ENCODE measurements around the gene MYO1B.

Gene MYO1B

DNA sequence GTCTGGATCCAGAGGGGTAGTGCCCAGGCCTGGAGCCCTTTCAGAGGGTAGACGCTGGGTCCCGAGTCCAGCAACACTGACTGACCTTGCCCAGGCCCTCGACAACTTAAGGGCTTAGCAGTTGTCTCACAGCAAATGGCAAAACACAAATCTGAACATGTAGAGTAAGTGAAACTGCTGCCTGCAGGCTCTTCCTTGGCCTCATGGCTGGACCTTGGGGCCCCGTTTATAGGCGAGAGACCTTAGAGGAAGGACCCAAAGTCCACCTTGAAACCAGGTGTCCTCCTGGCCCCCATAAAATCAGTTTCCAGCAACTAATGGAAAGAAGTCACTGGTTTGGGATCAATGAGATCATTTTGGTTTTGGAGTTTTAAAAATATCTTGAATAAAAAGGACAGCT is 154.4 kb downstream of the MYO1B start:
- FAIRE-seq = no peak
- TF ChIP-seq POLR2AphosphoS5 (IDR thresholded peaks at IDR 0.05; ENCODE audit: low read depth, low read length) (no peak), POLR2A (IDR thresholded peaks at IDR 0.05; ENCODE audit: low read depth, low read length) (no peak), TAF1 (IDR thresholded peaks at IDR 0.05; ENCODE audit: borderline replicate concordance, low read depth, low read length) (no peak)
- no peak for DNase-seq (ENCODE audit: insufficient read length)

DNA sequence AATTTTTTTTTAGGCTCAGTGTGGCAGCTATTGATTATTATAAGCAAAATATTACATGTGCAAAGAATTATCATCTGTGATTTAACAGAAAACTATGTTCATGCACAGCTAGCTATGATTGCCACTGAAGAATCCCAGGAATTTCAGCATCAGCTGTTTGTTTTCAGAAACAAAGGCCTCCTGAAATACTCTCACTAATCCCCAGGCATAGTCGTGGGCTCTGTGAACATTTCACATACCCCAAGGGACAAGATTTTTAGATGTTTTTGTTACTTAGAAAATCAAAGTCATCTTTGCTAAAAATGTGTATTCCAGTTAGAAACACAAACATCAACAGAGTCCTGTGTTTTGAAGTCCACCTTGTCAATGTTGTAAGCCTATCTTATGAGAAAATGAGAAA is 156.1 kb downstream of the MYO1B start:
- no peak for FAIRE-seq
- no peak for DNase-seq (ENCODE audit: insufficient read length)
- TF ChIP-seq POLR2A (IDR thresholded peaks at IDR 0.05; ENCODE audit: low read depth, low read length) (no peak), TAF1 (IDR thresholded peaks at IDR 0.05; ENCODE audit: borderline replicate concordance, low read depth, low read length) (no peak), POLR2AphosphoS5 (IDR thresholded peaks at IDR 0.05; ENCODE audit: low read depth, low read length) (no peak)

DNA sequence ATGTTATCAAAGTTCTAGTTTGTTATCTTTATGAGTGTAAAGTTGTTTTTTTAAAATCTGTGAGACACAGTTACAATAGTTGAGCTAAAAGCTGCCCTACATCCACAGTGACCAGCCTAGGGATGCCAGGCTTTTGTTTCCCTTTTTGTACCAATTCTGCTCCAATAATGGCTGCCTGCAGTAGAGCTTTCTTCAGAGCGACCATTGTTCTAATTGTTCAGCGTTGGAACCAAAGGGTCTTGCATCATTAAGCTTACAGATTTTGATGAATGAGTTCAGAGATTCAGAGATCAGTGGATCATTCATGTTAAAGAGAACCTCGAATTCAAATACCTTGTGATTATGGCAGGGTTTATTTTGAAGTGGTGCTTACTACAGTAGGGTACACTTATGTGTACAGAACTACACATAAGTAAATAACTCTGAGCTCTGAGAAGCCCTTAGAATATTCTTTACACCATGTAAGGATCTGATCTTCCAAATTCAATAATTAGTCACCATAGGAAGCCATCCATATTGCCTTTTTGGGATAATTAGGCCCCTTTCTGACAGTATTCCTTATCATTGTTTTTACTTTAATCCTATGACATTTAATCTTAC is 157.9 kb downstream of the MYO1B start:
- TF ChIP-seq TAF1 (IDR thresholded peaks at IDR 0.05; ENCODE audit: borderline replicate concordance, low read depth, low read length) = no peak
- no peak for TF ChIP-seq POLR2A (IDR thresholded peaks at IDR 0.05; ENCODE audit: low read depth, low read length)
- TF ChIP-seq POLR2AphosphoS5 (IDR thresholded peaks at IDR 0.05; ENCODE audit: low read depth, low read length) = no peak
- FAIRE-seq = no peak
- no peak for DNase-seq (ENCODE audit: insufficient read length)

DNA sequence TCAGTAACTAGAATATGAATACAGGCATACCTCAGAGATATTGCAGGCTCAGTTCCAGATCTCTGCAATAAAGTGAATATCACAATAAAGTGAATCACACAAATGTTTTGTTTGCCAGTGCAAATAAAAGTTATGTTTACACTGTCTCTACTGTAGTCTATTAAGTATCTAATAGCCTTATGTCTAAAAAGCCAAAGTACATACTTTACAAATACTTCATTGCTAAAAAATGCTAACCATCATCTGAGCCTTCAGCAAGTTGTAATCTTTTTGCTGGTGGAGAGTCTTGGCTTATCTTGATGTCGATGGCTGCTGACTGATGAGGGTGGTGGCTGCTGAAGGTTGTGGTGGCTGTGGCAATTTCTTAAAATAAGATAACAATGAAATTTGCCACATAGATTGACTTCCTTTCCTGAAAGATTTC is 159.4 kb downstream of the MYO1B start:
- TF ChIP-seq POLR2A (IDR thresholded peaks at IDR 0.05; ENCODE audit: low read depth, low read length) = no peak
- TF ChIP-seq POLR2AphosphoS5 (IDR thresholded peaks at IDR 0.05; ENCODE audit: low read depth, low read length) = no peak
- TF ChIP-seq TAF1 (IDR thresholded peaks at IDR 0.05; ENCODE audit: borderline replicate concordance, low read depth, low read length) = no peak
- no peak for FAIRE-seq
- DNase-seq (ENCODE audit: insufficient read length) = no peak

DNA sequence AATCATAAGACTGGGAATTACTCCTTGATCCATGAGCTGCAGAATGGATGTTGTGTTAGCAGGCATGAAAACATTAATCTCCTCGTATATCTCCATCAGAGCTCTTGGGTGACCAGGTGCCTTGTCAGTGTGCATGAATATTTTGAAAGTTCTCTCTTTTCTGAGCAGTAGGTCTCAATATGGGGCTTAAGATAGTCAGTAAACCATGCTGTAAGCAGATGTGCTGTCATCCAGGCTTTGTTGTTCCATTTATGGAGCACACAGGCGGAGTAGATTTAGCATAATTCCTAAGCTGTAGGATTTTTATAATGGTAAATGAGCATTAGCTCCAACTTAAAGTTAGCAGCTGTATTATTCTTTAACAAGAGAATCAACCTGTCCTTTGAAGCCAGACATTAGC is 160.3 kb downstream of the MYO1B start:
- no peak for TF ChIP-seq POLR2A (IDR thresholded peaks at IDR 0.05; ENCODE audit: low read depth, low read length)
- FAIRE-seq (no peak), DNase-seq (ENCODE audit: insufficient read length) (no peak)

DNA sequence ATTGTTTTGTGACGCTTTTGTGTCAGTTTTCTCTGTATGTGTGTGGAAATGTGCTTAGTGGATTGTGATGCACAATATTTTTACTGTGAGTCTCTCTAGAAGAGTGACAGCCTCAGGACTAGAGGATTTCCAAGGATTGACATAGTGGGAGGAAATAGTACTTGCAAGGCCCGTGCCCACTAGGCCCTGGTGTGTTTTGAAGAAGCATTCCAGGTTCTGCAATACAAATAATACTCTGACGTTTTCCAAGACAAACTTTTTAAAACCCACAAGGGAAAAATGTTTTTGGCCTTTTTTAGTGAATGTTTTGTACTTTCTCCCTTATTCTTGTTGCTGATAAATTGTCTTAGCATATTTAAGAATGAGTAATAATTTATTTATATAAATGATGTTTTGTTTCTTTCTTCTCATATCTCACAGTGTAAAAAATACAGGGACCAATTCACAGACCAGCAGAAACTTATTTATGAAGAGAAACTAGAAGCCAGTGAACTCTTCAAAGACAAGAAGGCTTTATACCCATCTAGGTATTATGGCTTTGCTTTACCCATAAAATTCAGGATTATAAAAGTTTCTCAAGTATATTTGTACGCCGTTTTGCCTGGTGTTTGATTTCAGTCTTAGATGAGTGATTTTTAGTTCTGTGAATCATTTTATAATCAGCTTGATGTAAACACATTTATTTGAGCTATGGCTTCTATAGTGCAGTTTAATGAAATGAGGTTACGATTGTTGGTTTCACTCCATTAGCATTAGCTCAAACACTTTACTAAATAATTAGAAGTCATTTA is 165.6 kb downstream of the MYO1B start:
- TF ChIP-seq TAF1 (IDR thresholded peaks at IDR 0.05; ENCODE audit: borderline replicate concordance, low read depth, low read length) (no peak), POLR2AphosphoS5 (IDR thresholded peaks at IDR 0.05; ENCODE audit: low read depth, low read length) (no peak), POLR2A (IDR thresholded peaks at IDR 0.05; ENCODE audit: low read depth, low read length) (no peak)
- DNase-seq (ENCODE audit: insufficient read length) = no peak
- no peak for FAIRE-seq

DNA sequence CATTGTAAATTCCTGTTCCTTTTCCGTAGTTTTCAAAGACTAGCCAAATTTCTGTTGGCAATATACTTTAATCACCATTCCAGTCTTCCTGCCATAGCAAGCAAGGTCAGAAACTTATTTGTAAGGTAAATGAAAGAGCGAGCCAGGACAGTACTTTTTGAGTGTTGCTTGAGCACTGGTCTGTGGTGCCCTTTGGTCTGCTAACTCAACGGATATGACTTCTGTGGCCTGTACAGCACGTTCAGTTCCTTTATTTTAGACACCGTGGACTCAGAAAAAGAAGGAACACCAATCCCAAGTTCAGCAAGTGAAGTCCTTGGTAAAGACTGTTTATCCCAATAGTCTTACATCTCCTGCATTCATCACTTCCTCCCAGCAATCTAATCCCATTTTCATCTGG is 166.3 kb downstream of the MYO1B start:
- FAIRE-seq = no peak
- DNase-seq (ENCODE audit: insufficient read length) = no peak
- no peak for TF ChIP-seq POLR2A (IDR thresholded peaks at IDR 0.05; ENCODE audit: low read depth, low read length)
- TF ChIP-seq POLR2AphosphoS5 (IDR thresholded peaks at IDR 0.05; ENCODE audit: low read depth, low read length) = no peak
- TF ChIP-seq TAF1 (IDR thresholded peaks at IDR 0.05; ENCODE audit: borderline replicate concordance, low read depth, low read length) = no peak

DNA sequence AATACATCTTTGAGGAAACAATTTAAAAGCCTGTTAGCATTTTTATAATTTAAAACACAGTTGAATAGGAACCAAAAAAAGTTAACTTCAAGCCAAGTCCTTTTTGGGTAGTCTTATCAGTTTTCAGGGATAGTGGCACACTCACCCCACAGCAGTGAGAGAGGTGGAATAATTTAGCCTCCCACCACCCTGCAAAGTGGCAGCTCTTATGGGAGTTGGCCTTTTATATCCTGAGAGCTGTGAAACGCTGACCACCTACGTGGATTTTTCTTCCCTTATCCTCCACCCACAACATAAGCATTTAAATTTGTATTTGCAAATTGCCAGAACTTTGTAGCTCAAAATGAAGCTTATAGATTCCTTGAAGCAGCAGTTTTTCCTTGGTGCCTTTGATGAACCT is 167.1 kb downstream of the MYO1B start:
- no peak for DNase-seq (ENCODE audit: insufficient read length)
- no peak for FAIRE-seq
- no peak for TF ChIP-seq POLR2A (IDR thresholded peaks at IDR 0.05; ENCODE audit: low read depth, low read length)
- TF ChIP-seq POLR2AphosphoS5 (IDR thresholded peaks at IDR 0.05; ENCODE audit: low read depth, low read length) = no peak
- no peak for TF ChIP-seq TAF1 (IDR thresholded peaks at IDR 0.05; ENCODE audit: borderline replicate concordance, low read depth, low read length)

DNA sequence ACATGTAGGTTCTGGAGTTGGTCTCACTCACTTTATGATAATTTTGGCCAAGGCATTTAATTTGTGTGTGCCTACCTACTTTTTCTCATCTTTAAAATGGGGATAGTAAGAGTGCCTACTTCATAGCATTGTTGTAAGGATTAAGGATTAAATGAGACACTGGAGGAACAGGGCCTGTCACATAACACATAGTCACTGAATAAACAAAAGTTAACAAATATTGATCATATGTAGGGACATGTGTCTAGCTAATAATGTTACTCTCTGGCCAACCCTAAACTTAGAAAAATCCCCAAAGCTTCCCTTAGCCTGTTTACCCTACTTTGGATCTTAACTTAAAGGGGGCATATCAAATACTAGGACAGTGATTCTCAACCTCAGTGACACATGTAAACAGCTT is 169.9 kb downstream of the MYO1B start:
- no peak for FAIRE-seq
- no peak for DNase-seq (ENCODE audit: insufficient read length)
- no peak for TF ChIP-seq POLR2A (IDR thresholded peaks at IDR 0.05; ENCODE audit: low read depth, low read length)
- no peak for TF ChIP-seq POLR2AphosphoS5 (IDR thresholded peaks at IDR 0.05; ENCODE audit: low read depth, low read length)
- no peak for TF ChIP-seq TAF1 (IDR thresholded peaks at IDR 0.05; ENCODE audit: borderline replicate concordance, low read depth, low read length)

DNA sequence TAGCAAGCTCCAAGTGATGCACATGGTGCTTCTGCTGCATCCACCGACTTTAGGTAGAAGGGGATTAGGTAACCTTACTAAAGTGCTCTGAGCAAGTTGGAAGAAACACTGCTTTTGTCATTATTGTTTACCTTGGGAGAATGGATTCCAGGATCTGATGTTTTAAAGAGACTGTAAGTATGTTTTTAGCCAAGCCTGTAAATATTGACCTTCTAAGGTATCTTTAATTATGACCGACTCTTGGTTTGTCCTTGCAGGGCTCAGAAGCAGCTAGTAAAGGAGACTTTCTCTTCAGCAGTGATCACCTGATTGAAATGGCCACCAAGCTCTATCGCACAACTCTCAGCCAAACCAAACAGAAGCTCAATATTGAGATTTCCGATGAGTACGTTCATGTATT is 170.7 kb downstream of the MYO1B start:
- TF ChIP-seq POLR2AphosphoS5 (IDR thresholded peaks at IDR 0.05; ENCODE audit: low read depth, low read length) = no peak
- no peak for TF ChIP-seq TAF1 (IDR thresholded peaks at IDR 0.05; ENCODE audit: borderline replicate concordance, low read depth, low read length)
- no peak for TF ChIP-seq POLR2A (IDR thresholded peaks at IDR 0.05; ENCODE audit: low read depth, low read length)
- DNase-seq (ENCODE audit: insufficient read length) = no peak
- FAIRE-seq = no peak

DNA sequence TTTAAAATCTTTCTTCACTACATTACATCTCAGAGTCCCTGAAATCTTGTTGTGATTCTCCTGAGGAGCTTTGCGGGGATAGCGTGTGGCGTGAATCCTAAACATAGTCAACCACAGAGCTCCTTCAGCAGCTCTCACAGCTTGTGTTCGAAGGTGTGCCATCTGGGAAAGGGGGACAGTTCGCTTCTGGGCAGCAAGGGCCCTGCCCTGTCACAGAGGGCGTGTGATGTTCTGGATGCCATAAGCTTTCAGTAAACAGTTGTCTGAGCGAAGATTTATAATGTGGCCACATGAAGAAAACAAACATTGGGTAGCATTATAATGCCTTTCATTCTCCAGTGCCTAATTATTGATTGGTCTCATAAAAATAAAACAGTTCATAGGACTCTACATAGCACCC is 172.5 kb downstream of the MYO1B start:
- FAIRE-seq (no peak), DNase-seq (ENCODE audit: insufficient read length) (no peak)
- TF ChIP-seq TAF1 (IDR thresholded peaks at IDR 0.05; ENCODE audit: borderline replicate concordance, low read depth, low read length) = no peak
- no peak for TF ChIP-seq POLR2A (IDR thresholded peaks at IDR 0.05; ENCODE audit: low read depth, low read length)
- no peak for TF ChIP-seq POLR2AphosphoS5 (IDR thresholded peaks at IDR 0.05; ENCODE audit: low read depth, low read length)

DNA sequence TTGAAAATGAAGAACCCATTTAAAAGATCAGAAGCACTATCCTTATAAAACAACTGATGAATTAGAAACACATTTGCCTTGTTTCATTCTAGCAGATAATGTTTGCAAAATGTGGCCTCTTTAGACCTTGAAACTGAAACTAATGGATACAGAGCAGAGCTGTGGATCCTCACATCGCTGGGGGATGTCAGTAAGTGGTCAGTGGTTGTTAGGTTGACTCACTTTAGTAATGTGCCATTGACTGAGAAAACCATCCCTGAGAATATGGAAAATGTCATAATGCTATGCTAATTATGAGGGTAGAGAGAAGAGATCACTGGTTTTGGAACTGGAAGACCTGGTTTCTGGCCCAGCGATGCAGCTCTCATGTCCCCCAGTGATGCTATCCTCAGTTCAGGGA is 176.7 kb downstream of the MYO1B start:
- FAIRE-seq = no peak
- no peak for DNase-seq (ENCODE audit: insufficient read length)
- no peak for TF ChIP-seq TAF1 (IDR thresholded peaks at IDR 0.05; ENCODE audit: borderline replicate concordance, low read depth, low read length)
- no peak for TF ChIP-seq POLR2A (IDR thresholded peaks at IDR 0.05; ENCODE audit: low read depth, low read length)
- no peak for TF ChIP-seq POLR2AphosphoS5 (IDR thresholded peaks at IDR 0.05; ENCODE audit: low read depth, low read length)

Data from GM12892 (cell line).